Neutrophil (primary cell): Measurements from ENCODE around the gene AHR.

Source experiments
- H3K27ac ChIP-seq: fragments of 200-600 bp; sonication (generic); 2 replicates; pipeline ENCODE4 v1.5.1; 2016; ENCODE audit warnings: mild to moderate bottlenecking, moderate library complexity
- H3K27me3 ChIP-seq: fragments of 200-600 bp; sonication (generic); 2 replicates; pipeline ENCODE4 v1.6.0; 2016; ENCODE audit warnings: mild to moderate bottlenecking
- H3K36me3 ChIP-seq: fragments of 200-600 bp; sonication (generic); 2 replicates; pipeline ENCODE4 v1.5.1; 2017
- H3K4me1 ChIP-seq, 2 experiments: fragments of 200-600 bp in 1 of 2; sonication (generic) in 1 of 2; 1 replicate in 1 of 2; 2 replicates in 1 of 2; pipeline versions ENCODE4 v1.5.1 to v1.6.1; 2013 to 2016; ENCODE audit warnings: low read depth in 1 of 2, low read length in 1 of 2, mild to moderate bottlenecking in 1 of 2, moderate library complexity in 1 of 2; ENCODE audit not compliant: control insufficient read depth in 1 of 2, insufficient read depth in 1 of 2
- H3K4me3 ChIP-seq, 2 experiments: fragments of 200-600 bp in 1 of 2; sonication (generic) in 1 of 2; 1 replicate in 1 of 2; 2 replicates in 1 of 2; pipeline ENCODE4 v1.5.1; 2013 to 2016; ENCODE audit warnings: low read depth in 1 of 2, low read length in 1 of 2, mild to moderate bottlenecking in 1 of 2, moderate library complexity in 1 of 2
- H3K9me3 ChIP-seq: fragments of 200-600 bp; sonication (generic); 2 replicates; pipeline ENCODE4 v1.5.1; 2016
- TF ChIP-seq, protein P1 (sequence below): fragments of 200-600 bp; sonication (generic); IDR thresholded peaks from 2 replicates; pipeline ENCODE4 v1.5.1; 2016; ENCODE audit warnings: antibody characterized with exemption

The AHR gene

DNA sequence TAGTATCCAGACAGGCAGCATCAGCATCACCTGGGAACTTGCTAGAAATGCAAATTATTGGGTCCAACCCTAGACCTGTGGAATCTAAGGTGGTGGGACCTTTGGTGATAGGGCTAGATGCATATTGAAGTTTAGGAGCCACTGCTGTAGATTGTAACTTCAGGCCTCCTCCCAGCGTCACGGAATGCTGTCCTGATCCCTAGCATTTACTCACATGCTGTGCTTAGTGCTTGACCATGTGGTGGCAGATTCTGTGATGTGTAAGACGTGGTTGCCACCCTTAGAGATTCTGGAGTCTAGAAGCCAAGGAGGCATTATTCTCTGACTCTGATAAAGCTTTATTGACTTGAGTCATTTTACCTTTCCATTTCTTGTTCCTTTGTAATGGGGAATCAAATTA lies 13.5 kb downstream of the AHR start:
- TF ChIP-seq, protein P1, sequence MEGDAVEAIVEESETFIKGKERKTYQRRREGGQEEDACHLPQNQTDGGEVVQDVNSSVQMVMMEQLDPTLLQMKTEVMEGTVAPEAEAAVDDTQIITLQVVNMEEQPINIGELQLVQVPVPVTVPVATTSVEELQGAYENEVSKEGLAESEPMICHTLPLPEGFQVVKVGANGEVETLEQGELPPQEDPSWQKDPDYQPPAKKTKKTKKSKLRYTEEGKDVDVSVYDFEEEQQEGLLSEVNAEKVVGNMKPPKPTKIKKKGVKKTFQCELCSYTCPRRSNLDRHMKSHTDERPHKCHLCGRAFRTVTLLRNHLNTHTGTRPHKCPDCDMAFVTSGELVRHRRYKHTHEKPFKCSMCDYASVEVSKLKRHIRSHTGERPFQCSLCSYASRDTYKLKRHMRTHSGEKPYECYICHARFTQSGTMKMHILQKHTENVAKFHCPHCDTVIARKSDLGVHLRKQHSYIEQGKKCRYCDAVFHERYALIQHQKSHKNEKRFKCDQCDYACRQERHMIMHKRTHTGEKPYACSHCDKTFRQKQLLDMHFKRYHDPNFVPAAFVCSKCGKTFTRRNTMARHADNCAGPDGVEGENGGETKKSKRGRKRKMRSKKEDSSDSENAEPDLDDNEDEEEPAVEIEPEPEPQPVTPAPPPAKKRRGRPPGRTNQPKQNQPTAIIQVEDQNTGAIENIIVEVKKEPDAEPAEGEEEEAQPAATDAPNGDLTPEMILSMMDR = no peak
- Histone ChIP-seq H3K36me3 (no peaks in the 10 kb centered on the region), H3K9me3 (no peaks in the 10 kb centered on the region), H3K27me3 (no peaks in the 10 kb centered on the region), H3K27ac (no peak overlapping the region), H3K4me1 (no peaks in the 10 kb centered on the region), H3K4me3 (no peak overlapping the region)

DNA sequence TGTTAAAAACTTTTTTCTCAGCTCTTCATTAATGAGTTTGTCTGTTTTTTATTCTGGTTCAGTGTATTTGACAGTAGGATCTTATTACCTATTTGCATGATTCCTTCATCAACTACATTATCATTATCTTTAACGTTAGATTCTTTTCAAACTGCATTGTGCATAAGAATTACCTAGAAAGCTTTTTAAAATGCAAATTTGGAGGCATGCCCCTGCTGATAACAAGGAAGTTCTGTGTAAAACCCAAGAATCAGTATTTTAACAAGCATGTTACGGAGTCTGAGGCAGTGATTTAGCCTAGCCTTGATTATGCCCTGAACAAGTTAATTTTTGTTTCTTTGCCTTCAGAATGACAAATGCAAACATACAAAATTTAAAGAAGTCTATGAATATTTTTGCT lies 14.2 kb downstream of the AHR start:
- Histone ChIP-seq H3K9me3 (no peaks in the 10 kb centered on the region), H3K36me3 (no peaks in the 10 kb centered on the region), H3K27ac (no peak overlapping the region), H3K4me1 (no peaks in the 10 kb centered on the region), H3K4me3 (no peak overlapping the region), H3K27me3 (no peaks in the 10 kb centered on the region)
- TF ChIP-seq, protein P1 = no peak

DNA sequence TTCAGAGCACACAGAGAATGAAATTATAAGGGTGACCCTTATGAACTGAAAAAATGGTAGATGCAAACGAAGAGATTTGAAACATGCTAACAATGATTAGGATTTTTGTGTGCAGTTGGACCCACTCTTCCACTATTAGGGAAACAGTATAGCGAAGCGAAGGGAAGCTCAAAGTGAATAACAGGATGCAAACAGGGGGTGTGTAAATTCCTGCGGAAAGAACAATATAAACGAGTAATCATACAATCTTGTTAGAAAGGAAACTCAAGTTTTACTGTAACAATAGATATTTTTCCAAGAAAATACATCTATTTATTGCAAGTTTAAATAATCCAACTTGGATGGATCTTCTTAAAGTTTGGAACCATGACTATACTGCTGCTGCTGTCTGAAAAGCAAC lies 14.7 kb downstream of the AHR start:
- Histone ChIP-seq H3K27me3 (no peaks in the 10 kb centered on the region), H3K27ac (no peak overlapping the region), H3K36me3 (no peaks in the 10 kb centered on the region), H3K9me3 (no peaks in the 10 kb centered on the region), H3K4me3 (no peak overlapping the region), H3K4me1 (no peaks in the 10 kb centered on the region)
- TF ChIP-seq, protein P1 = no peak

DNA sequence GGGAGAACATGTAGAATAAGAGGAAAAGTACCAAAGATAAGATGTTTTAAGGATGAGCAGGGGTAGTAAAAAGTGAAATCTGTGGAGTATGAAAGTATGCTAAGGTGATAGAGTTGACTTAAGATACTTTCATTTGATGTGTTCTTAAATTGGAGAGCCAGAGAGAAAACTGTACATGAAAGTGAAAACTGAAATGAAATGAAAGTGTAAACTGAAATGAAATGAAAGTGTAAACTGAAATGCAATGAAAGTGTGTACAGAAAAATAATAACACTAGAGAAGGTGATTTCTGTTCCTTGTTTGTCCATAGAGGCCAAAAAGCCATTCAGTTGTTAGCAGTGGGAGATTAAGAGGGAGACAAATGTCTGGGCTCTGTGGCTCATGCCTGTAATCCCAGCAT lies 17.5 kb downstream of the AHR start:
- H3K27ac ChIP-seq = no peak overlapping the region
- H3K4me1 ChIP-seq = no peaks in the 10 kb centered on the region
- H3K36me3 ChIP-seq = no peaks in the 10 kb centered on the region
- no peak overlapping the region for H3K4me3 ChIP-seq
- H3K27me3 ChIP-seq = no peaks in the 10 kb centered on the region
- TF ChIP-seq, protein P1 = no peak
- no peaks in the 10 kb centered on the region for H3K9me3 ChIP-seq

DNA sequence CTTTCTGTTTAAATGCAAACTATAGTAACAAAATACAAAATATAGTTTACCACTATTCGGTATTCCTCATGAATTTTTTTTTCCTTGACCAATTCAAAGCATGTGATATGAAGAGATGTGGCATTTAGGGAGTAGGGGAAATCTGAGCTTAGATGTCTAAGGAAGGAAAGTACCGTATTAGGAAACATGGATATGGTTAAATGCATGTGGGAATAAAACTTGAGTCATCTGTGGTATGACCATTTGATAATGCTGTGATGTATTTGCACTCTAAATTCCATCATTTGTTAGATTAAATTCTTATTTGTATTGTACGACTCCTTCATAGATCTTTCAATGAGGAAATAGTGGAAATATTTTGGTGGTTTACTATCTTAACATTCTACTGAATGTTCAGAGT lies 19.7 kb downstream of the AHR start:
- Histone ChIP-seq H3K27me3 (no peaks in the 10 kb centered on the region), H3K9me3 (no peaks in the 10 kb centered on the region), H3K4me3 (no peak overlapping the region), H3K36me3 (no peaks in the 10 kb centered on the region), H3K4me1 (no peaks in the 10 kb centered on the region), H3K27ac (no peak overlapping the region)
- TF ChIP-seq, protein P1 = no peak
